Endodermal cell (in vitro differentiated cells): ENCODE data around the gene TRAPPC3. TPM values are rescaled to one million over a fixed set of nuclear protein-coding genes. Genes with fewer than 3 reads are reported as not detected.

Source experiments
- DNase-seq: peaks from one replicate; pipeline ENCODE4 v3.0.0-alpha.2; 2017
- H3K27ac ChIP-seq: 2 replicates; pipeline ENCODE4 v1.5.1; 2013; ENCODE audit warnings: mild to moderate bottlenecking, low read depth, low read length, moderate library complexity
- H3K27me3 ChIP-seq: 2 replicates; pipeline ENCODE4 v1.6.1; 2013; ENCODE audit warnings: mild to moderate bottlenecking, low read length, moderate library complexity; ENCODE audit not compliant: insufficient read depth, control insufficient read depth, poor library complexity, severe bottlenecking
- H3K36me3 ChIP-seq: 2 replicates; pipeline ENCODE4 v1.7.0; 2013; ENCODE audit warnings: mild to moderate bottlenecking, low read length, moderate library complexity; ENCODE audit not compliant: control insufficient read depth, insufficient read depth
- H3K4me1 ChIP-seq: one replicate; pipeline ENCODE4 v1.7.0; 2013; ENCODE audit warnings: low read length; ENCODE audit not compliant: control insufficient read depth, insufficient read depth
- H3K4me3 ChIP-seq: 2 replicates; pipeline ENCODE4 v1.5.1; 2013; ENCODE audit warnings: mild to moderate bottlenecking, low read length, moderate library complexity
- H3K9ac ChIP-seq: 2 replicates; pipeline ENCODE4 v1.6.1; 2013; ENCODE audit warnings: mild to moderate bottlenecking, low read length, moderate library complexity; ENCODE audit not compliant: poor library complexity, severe bottlenecking; ENCODE audit errors: extremely low read depth
- H3K9me3 ChIP-seq: 2 replicates; pipeline ENCODE4 v1.6.1; 2013; ENCODE audit warnings: mild to moderate bottlenecking, low read length, moderate library complexity; ENCODE audit not compliant: control insufficient read depth
- H3K27ac Mint-ChIP-seq: 2 replicates; pipeline ENCODE4 v1.8.0; 2020; ENCODE audit warnings: mixed read lengths
- H3K27me3 Mint-ChIP-seq: 2 replicates; pipeline ENCODE4 v1.8.0; 2021; ENCODE audit warnings: mild to moderate bottlenecking, mixed read lengths; ENCODE audit not compliant: insufficient read depth
- H3K36me3 Mint-ChIP-seq: 2 replicates; pipeline ENCODE4 v1.8.0; 2020; ENCODE audit warnings: low read depth, mixed read lengths
- H3K4me1 Mint-ChIP-seq: 2 replicates; pipeline ENCODE4 v1.8.0; 2020; ENCODE audit warnings: mixed read lengths
- H3K4me3 Mint-ChIP-seq: 2 replicates; pipeline ENCODE4 v1.8.0; 2020; ENCODE audit warnings: mild to moderate bottlenecking, moderate library complexity, mixed read lengths
- H3K9me3 Mint-ChIP-seq: 2 replicates; pipeline ENCODE4 v1.8.0; 2020; ENCODE audit warnings: mild to moderate bottlenecking, mixed read lengths
- WGBS, 2 experiments: methylation state at CpG; one replicate each; pipeline versions ENCODE4 v1.1.5 to v1.1.7; 2013; ENCODE audit warnings: missing lambda C conversion rate in 2 of 2, mixed read lengths in 1 of 2; ENCODE audit not compliant: insufficient coverage in 1 of 2, insufficient read length in 1 of 2; 5-methylcytosine and 5-hydroxymethylcytosine counted together
- total RNA-seq, 2 donors: library from RNA; stranded (reverse); fragmentation: NEBNext Ultra II Directional in 1 of 2; extraction: Animal tissue kit (Norgen Biotek cat#: 25700) in 1 of 2; gene quantifications; 2 replicates in 1 of 2; 3 replicates in 1 of 2; pipeline ENCODE4 v1.2.1, GENCODE V29; 2021
- TF ChIP-seq, protein P1 (sequence below): fragments of 200-600 bp; sonication (generic); conservative IDR thresholded peaks from 2 replicates; pipeline ENCODE4 v1.5.0; 2021; ENCODE audit warnings: antibody characterized with exemption, mild to moderate bottlenecking

TRAPPC3 gene
- total RNA-seq, 2 donors from 2014 or later, result 61.5 to 79.9 TPM

DNA sequence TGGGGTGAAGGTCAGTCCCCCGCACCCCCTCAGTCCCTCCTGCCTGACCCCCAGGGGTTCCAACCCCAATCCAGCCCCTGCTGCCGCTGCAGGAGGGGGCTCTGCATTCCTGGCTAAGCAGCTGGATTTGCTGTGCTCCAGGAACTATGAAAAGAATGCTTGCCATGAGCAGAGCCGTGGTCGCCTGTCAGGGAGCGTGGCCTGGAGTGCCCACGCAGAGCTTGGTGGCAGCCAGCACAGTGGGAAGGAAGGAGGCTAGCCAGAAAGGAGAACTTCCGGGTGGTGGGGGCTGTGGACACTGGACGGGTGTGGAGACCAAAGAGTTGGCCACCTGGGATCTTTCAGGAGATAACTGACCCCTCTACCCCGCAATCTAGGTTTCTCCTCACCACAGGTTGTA lies 29.8 kb downstream of the TRAPPC3 start:
- Mint-ChIP-seq H3K4me1 (no peaks in the 10 kb centered on the region), H3K27ac (no peak overlapping the region), H3K36me3 (no peaks in the 10 kb centered on the region), H3K9me3 (no peaks in the 10 kb centered on the region), H3K4me3 (no peak overlapping the region), H3K27me3 (peaks cover 32% of the 10 kb centered on the region)
- Histone ChIP-seq H3K4me1 (no peaks in the 10 kb centered on the region), H3K9ac (no peak overlapping the region), H3K36me3 (no peaks in the 10 kb centered on the region), H3K27ac (no peak overlapping the region), H3K4me3 (no peak overlapping the region), H3K9me3 (no peaks in the 10 kb centered on the region), H3K27me3 (peaks cover 27% of the 10 kb centered on the region)
- 68 to 76% methylated on average over 5 to 9 of the region's 9 CpGs for WGBS, 2 experiments
- TF ChIP-seq, protein P1, sequence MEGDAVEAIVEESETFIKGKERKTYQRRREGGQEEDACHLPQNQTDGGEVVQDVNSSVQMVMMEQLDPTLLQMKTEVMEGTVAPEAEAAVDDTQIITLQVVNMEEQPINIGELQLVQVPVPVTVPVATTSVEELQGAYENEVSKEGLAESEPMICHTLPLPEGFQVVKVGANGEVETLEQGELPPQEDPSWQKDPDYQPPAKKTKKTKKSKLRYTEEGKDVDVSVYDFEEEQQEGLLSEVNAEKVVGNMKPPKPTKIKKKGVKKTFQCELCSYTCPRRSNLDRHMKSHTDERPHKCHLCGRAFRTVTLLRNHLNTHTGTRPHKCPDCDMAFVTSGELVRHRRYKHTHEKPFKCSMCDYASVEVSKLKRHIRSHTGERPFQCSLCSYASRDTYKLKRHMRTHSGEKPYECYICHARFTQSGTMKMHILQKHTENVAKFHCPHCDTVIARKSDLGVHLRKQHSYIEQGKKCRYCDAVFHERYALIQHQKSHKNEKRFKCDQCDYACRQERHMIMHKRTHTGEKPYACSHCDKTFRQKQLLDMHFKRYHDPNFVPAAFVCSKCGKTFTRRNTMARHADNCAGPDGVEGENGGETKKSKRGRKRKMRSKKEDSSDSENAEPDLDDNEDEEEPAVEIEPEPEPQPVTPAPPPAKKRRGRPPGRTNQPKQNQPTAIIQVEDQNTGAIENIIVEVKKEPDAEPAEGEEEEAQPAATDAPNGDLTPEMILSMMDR, result no peak
- DNase-seq, result no peak

DNA sequence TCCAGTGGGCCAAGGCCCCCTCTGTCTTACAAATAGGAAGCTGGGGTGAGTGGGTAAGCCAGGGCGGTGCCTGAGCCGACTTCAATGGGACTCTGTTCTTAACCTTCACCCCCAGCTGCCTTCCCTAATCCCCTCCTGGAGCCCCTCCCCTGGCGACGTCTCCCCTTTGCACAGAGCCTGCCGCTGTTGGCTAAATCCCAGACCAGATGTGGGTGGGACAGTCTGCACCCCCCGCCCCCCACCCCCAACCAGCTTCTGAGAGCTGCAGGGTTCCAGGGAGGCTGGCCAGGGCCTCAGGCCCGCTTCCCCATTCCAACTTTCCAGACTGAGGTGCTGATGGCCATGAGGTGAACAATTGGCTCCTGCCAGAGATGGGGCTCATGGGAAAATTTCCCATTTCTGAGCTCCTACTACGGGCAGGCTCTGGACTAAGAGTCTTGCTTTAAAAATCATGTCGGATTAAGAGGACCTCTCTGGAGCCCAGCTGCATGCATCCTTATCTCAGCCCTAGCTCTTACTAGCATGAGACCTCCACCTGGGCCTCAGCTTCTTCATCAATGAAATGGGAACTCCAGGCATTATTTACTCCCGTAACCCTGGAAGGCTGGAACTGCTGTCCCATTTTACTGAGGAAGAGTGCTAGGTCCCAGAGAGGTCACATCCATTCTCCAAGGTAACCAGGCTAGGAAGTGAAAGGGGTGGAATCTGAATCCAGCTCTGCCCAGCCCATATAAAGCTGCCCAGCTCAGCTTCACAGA lies 30.7 kb downstream of the TRAPPC3 start:
- TF ChIP-seq, protein P1, result no peak
- 82 to 95% methylated on average over 4 to 10 of the region's 10 CpGs for WGBS, 2 experiments
- Mint-ChIP-seq H3K4me3 (no peak overlapping the region), H3K9me3 (no peaks in the 10 kb centered on the region), H3K27ac (no peak overlapping the region), H3K27me3 (peaks cover 24% of the 10 kb centered on the region), H3K36me3 (no peaks in the 10 kb centered on the region), H3K4me1 (no peaks in the 10 kb centered on the region)
- H3K9me3 ChIP-seq, result no peaks in the 10 kb centered on the region
- no peak overlapping the region for H3K4me3 ChIP-seq
- H3K4me1 ChIP-seq, result no peaks in the 10 kb centered on the region
- peak; percentile 51 for DNase-seq
- peaks cover 18% of the 10 kb centered on the region for H3K27me3 ChIP-seq
- no peak overlapping the region for H3K27ac ChIP-seq
- H3K36me3 ChIP-seq, result no peaks in the 10 kb centered on the region
- H3K9ac ChIP-seq, result no peak overlapping the region

DNA sequence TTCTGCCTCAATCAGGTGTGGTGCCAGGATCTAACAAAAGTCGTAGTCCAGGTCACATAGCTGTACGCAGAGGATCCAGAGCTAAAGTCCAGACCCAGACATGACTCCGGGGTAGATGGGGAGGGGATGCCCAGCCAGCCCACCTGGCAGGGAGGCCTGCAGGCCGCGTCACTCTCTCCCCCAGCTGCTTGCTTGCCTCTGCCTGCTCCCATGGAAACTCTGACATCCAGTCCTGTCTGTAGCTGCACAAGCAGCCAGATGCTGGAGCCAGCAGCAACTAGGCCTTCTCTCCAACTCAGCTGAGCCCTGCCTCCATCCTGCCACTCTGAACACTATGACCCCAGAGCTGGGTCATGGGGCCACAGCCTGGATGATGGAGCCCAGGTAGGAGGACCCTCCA lies 32.4 kb downstream of the TRAPPC3 start:
- WGBS, 2 experiments, result 89 to 92% methylated on average over 3 to 5 of the region's 5 CpGs

More for the DNA sequence above, 32.4 kb downstream of the TRAPPC3 start:
- H3K9ac ChIP-seq, result no peak overlapping the region
- Mint-ChIP-seq H3K27me3 (peaks cover 7% of the 10 kb centered on the region), H3K27ac (no peak overlapping the region), H3K9me3 (no peaks in the 10 kb centered on the region), H3K36me3 (no peaks in the 10 kb centered on the region), H3K4me1 (no peaks in the 10 kb centered on the region), H3K4me3 (no peak overlapping the region)
- no peaks in the 10 kb centered on the region for H3K4me1 ChIP-seq
- H3K36me3 ChIP-seq, result no peaks in the 10 kb centered on the region
- no peak overlapping the region for H3K27ac ChIP-seq
- H3K9me3 ChIP-seq, result no peaks in the 10 kb centered on the region
- H3K4me3 ChIP-seq, result no peak overlapping the region
- DNase-seq, result no peak
- peaks cover 1% of the 10 kb centered on the region for H3K27me3 ChIP-seq
- TF ChIP-seq, protein P1, result no peak
